HCT116 (cell line): ENCODE data around the gene COG6. TPM values are rescaled to one million over a fixed set of nuclear protein-coding genes. Genes with fewer than 3 reads are reported as not detected.

Source experiments
- ATAC-seq: fragments of 200-7000 bp; cut with Tn5 transposase; 2 replicates; pipeline ENCODE4 v1.9.1; 2020; ENCODE audit warnings: mild to moderate bottlenecking, moderate library complexity
- BruUV-seq: library from RNA; stranded (reverse); fragments of 400-500 nt; replicated peaks from 2 replicates; lab custom pipeline; 2021; lab: Mats Ljungman, UMichigan
- CTCF ChIA-PET: fragments of 300-600 bp; sonication (Branson Sonifier 250); formaldehyde crosslinking; loops from one replicate; lab custom pipeline; 2021; ENCODE audit warnings: antibody characterized with exemption; lab: Charles Lee
- POLR2A ChIA-PET: fragments of 300-600, 350-600 bp; sonication (Branson Sonifier 250); formaldehyde crosslinking; loops from one replicate; lab custom pipeline; 2021; ENCODE audit warnings: antibody characterized with exemption; lab: Charles Lee
- RAD21 ChIA-PET, 2 experiments: fragments of 300-600 bp; sonication (Branson Sonifier 250); formaldehyde crosslinking; loops; one replicate each; lab custom pipeline; 2023; ENCODE audit warnings: low total read pairs in 2 of 2; ENCODE audit not compliant: uncharacterized antibody in 2 of 2, unreplicated experiment in 2 of 2, low non-redundant PET in 1 of 2; lab: Charles Lee
- DNase-seq: peaks from one replicate; pipeline ENCODE4 v3.0.0-alpha.2; 2010; ENCODE audit warnings: low read depth, low spot score
- H2AFZ ChIP-seq: fragments of 200-600 bp; shearing (Covaris generic), sonication (generic); 2 replicates; pipeline ENCODE4 v1.6.1; 2017; ENCODE audit warnings: low read depth, mixed run types, mixed read lengths, antibody characterized with exemption, low read length; ENCODE audit not compliant: poor library complexity, severe bottlenecking
- H3K27ac ChIP-seq: 2 replicates; pipeline ENCODE4 v1.5.1; 2012; ENCODE audit warnings: low read depth, low read length
- H3K27me3 ChIP-seq: fragments of 200-600 bp; sonication (generic); 2 replicates; pipeline ENCODE4 v1.6.1; 2016; ENCODE audit warnings: mixed run types, low read length, mixed read lengths; ENCODE audit not compliant: insufficient read depth
- H3K36me3 ChIP-seq, 2 experiments: fragments of 200-500 bp in 1 of 2; fragments of 200-600 bp in 1 of 2; sonication (Bioruptor generic) in 1 of 2; sonication (generic) in 1 of 2; 2 replicates each; pipeline versions ENCODE4 v1.5.1 to v1.6.1; 2014 to 2016; ENCODE audit warnings: low read length in 2 of 2, inconsistent platforms in 1 of 2, mixed read lengths in 1 of 2, mixed run types in 1 of 2; ENCODE audit not compliant: insufficient read depth in 2 of 2, control insufficient read depth in 1 of 2
- H3K4me1 ChIP-seq, 2 experiments: fragments of 200-600 bp in 1 of 2; sonication (generic) in 1 of 2; 2 replicates each; pipeline versions ENCODE4 v1.5.1 to v1.6.1; 2012 to 2017; ENCODE audit warnings: low read length in 2 of 2, inconsistent platforms in 1 of 2, mild to moderate bottlenecking in 1 of 2, mixed read lengths in 1 of 2, mixed run types in 1 of 2, moderate library complexity in 1 of 2; ENCODE audit not compliant: insufficient read depth in 2 of 2, control insufficient read depth in 1 of 2
- H3K4me2 ChIP-seq: fragments of 200-600 bp; sonication (generic); 2 replicates; pipeline ENCODE4 v1.6.1; 2017; ENCODE audit warnings: mixed run types, low read length, mixed read lengths
- H3K4me3 ChIP-seq, 2 experiments: fragments of 200-600 bp in 1 of 2; sonication (generic) in 1 of 2; replicated peaks in 1 of 2; 2 replicates each; pipeline ENCODE4 v1.5.1; 2011 to 2016; ENCODE audit warnings: low read length in 2 of 2, control low read depth in 1 of 2, low read depth in 1 of 2, mild to moderate bottlenecking in 1 of 2, mixed read lengths in 1 of 2, mixed run types in 1 of 2
- H3K79me2 ChIP-seq: fragments of 200-600 bp; sonication (generic); 2 replicates; pipeline ENCODE4 v1.6.1; 2017; ENCODE audit warnings: mild to moderate bottlenecking, mixed run types, low read length, moderate library complexity, mixed read lengths; ENCODE audit not compliant: insufficient read depth
- H3K9ac ChIP-seq: fragments of 200-600 bp; sonication (generic); 2 replicates; pipeline ENCODE4 v1.6.1; 2016; ENCODE audit warnings: low read length, mixed read lengths
- H3K9me2 ChIP-seq: fragments of 200-600 bp; sonication (generic), shearing (Covaris generic); 2 replicates; pipeline ENCODE4 v1.6.1; 2017; ENCODE audit warnings: mixed run types, mild to moderate bottlenecking, moderate library complexity; ENCODE audit not compliant: insufficient read depth
- H3K9me3 ChIP-seq, 2 experiments: fragments of 200-500 bp in 1 of 2; fragments of 200-600 bp in 1 of 2; sonication (Bioruptor generic) in 1 of 2; sonication (generic) in 1 of 2; 2 replicates each; pipeline ENCODE4 v1.6.1; 2014 to 2017; ENCODE audit warnings: low read length in 2 of 2, mixed read lengths in 2 of 2, inconsistent platforms in 1 of 2, low read depth in 1 of 2, mild to moderate bottlenecking in 1 of 2, mixed run types in 1 of 2, moderate library complexity in 1 of 2; ENCODE audit not compliant: control insufficient read depth in 1 of 2, insufficient read depth in 1 of 2
- H4K20me1 ChIP-seq: fragments of 200-600 bp; sonication (generic), shearing (Covaris generic); 2 replicates; pipeline ENCODE4 v1.6.1; 2017; ENCODE audit warnings: mixed run types, mild to moderate bottlenecking, moderate library complexity; ENCODE audit not compliant: insufficient read depth
- CBX3 ChIP-seq: IDR thresholded peaks from 2 replicates; pipeline ENCODE4 v1.6.1; 2012; ENCODE audit warnings: low read depth
- EZH2 ChIP-seq: fragments of 200-600 bp; sonication (generic); IDR thresholded peaks from 2 replicates; pipeline ENCODE4 v1.6.1; 2017; ENCODE audit warnings: antibody characterized with exemption, mixed run types
- FOSL1 ChIP-seq: IDR thresholded peaks from 2 replicates; pipeline ENCODE4 v1.6.1; 2012; ENCODE audit warnings: low read depth
- SRF ChIP-seq: IDR thresholded peaks from 2 replicates; pipeline ENCODE4 v1.6.1; 2012; ENCODE audit warnings: low read depth
- ZNF274 ChIP-seq: fragments of 200-500 bp; sonication (Bioruptor generic); IDR thresholded peaks from 2 replicates; pipeline ENCODE4 v1.6.1; 2014; ENCODE audit warnings: mild to moderate bottlenecking, low read depth, low read length, inconsistent platforms
- intact Hi-C: fragments of 100-400 bp; cut with micrococcal nuclease; formaldehyde crosslinking; loops from 2 replicates; pipeline ENCODE4 v1.10.0; 2022
- total RNA-seq: library from RNA; stranded (reverse); gene quantifications from one replicate; pipeline ENCODE4 v1.2.1, GENCODE V29; 2021; ENCODE audit not compliant: unreplicated experiment
- TF ChIP-seq, protein P1 (sequence below): IDR thresholded peaks from 2 replicates; pipeline ENCODE4 v1.6.1; 2011; ENCODE audit warnings: mild to moderate bottlenecking, low read length, moderate library complexity; ENCODE audit not compliant: insufficient replicate concordance; ENCODE audit errors: extremely low read depth
- TF ChIP-seq, protein P2 (sequence below): IDR thresholded peaks from 2 replicates; pipeline ENCODE4 v1.6.1; 2012; ENCODE audit warnings: low read depth

The COG6 gene
- total RNA-seq, 1 experiment from 2014 or later = 33.6 TPM

DNA sequence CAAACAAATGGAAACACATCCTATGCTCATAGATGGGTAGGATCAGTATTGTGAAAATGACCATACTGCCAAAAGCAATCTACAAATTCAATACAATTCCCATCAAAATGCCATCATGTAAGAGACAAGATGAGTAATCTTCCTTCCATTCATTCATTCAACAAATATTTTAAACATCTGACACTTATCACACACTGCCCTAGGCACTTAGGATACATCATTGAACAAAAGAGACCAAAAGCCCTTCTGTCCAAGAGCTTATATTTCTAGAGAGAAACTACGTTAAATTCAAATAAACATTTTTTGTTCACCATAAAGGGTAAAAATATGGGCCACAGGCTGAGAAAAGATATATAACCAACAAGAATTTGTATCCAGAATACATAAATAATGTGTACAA, 32.0 kb upstream of the COG6 start (continued):
- TF ChIP-seq, protein P1, sequence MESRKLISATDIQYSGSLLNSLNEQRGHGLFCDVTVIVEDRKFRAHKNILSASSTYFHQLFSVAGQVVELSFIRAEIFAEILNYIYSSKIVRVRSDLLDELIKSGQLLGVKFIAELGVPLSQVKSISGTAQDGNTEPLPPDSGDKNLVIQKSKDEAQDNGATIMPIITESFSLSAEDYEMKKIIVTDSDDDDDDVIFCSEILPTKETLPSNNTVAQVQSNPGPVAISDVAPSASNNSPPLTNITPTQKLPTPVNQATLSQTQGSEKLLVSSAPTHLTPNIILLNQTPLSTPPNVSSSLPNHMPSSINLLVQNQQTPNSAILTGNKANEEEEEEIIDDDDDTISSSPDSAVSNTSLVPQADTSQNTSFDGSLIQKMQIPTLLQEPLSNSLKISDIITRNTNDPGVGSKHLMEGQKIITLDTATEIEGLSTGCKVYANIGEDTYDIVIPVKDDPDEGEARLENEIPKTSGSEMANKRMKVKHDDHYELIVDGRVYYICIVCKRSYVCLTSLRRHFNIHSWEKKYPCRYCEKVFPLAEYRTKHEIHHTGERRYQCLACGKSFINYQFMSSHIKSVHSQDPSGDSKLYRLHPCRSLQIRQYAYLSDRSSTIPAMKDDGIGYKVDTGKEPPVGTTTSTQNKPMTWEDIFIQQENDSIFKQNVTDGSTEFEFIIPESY = no peak
- no peak for TF ChIP-seq EZH2

DNA sequence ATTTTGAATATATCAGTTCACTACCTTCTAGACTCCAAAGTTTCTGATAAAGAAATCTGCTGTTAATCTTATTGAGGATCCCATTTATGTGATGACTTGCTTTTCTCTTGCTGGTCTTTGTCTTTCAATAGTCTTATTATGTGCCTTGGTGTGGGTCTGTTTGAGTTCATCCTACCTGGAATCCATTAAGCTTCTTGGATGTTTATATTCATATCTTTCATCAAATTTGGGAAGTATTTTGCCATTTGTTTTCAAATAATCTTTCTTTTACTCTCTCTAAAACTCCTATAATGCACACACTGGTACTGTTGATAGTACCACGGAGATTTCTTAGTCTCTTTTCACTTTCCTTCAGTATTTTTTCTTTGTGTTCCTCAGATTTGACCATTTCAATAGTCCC, 24.2 kb upstream of the COG6 start:
- Histone ChIP-seq H3K4me2 (no peak overlapping the region), H3K27me3 (no peaks in the 10 kb centered on the region), H3K9me3 (0 out of 4 replicates have a peak, but pooled peaks cover 0 to 5% of the 10 kb centered on the region in 2 experiments), H2AFZ (no peak overlapping the region)
- BruUV-seq = no TSS peak
- intact Hi-C loops = no loop called here
- ChIA-PET POLR2A (no interaction called here), CTCF (interaction anchor here (1.1 kb wide), 1 partner anchor 15 kb away, joined by 3 read pairs; no protein-coding TSS in a partner anchor)
- no peak for ATAC-seq
- TF ChIP-seq, protein P2, sequence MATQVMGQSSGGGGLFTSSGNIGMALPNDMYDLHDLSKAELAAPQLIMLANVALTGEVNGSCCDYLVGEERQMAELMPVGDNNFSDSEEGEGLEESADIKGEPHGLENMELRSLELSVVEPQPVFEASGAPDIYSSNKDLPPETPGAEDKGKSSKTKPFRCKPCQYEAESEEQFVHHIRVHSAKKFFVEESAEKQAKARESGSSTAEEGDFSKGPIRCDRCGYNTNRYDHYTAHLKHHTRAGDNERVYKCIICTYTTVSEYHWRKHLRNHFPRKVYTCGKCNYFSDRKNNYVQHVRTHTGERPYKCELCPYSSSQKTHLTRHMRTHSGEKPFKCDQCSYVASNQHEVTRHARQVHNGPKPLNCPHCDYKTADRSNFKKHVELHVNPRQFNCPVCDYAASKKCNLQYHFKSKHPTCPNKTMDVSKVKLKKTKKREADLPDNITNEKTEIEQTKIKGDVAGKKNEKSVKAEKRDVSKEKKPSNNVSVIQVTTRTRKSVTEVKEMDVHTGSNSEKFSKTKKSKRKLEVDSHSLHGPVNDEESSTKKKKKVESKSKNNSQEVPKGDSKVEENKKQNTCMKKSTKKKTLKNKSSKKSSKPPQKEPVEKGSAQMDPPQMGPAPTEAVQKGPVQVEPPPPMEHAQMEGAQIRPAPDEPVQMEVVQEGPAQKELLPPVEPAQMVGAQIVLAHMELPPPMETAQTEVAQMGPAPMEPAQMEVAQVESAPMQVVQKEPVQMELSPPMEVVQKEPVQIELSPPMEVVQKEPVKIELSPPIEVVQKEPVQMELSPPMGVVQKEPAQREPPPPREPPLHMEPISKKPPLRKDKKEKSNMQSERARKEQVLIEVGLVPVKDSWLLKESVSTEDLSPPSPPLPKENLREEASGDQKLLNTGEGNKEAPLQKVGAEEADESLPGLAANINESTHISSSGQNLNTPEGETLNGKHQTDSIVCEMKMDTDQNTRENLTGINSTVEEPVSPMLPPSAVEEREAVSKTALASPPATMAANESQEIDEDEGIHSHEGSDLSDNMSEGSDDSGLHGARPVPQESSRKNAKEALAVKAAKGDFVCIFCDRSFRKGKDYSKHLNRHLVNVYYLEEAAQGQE = no peak
- TF ChIP-seq FOSL1 = no peak
- TF ChIP-seq ZNF274 = no peak
- TF ChIP-seq CBX3 = no peak
- no peak for TF ChIP-seq SRF
- TF ChIP-seq, all 23 proteins: peak for 0
- DNase-seq = no peak
- no peak overlapping the region for H3K4me3 ChIP-seq
- H3K4me1 ChIP-seq = no peaks in the 10 kb centered on the region
- H3K27ac ChIP-seq = no peak overlapping the region
- no peaks in the 10 kb centered on the region for H4K20me1 ChIP-seq
- no peaks in the 10 kb centered on the region for H3K9me2 ChIP-seq
- H3K79me2 ChIP-seq = no peaks in the 10 kb centered on the region
- no peak overlapping the region for H3K9ac ChIP-seq
- RAD21 ChIA-PET = no interaction called here
- no peaks in the 10 kb centered on the region for H3K36me3 ChIP-seq
